Stomach (tissue), 4 donors: ENCODE data around the gene HOXD1.

Experiments used
- POLR2A ChIP-seq, 4 donors: fragments of 450-650 bp; IDR thresholded peaks; one replicate each; pipeline ENCODE4 v1.6.1; 2016; ENCODE audit warnings: antibody characterized with exemption in 4 of 4, control low read depth in 2 of 4, mild to moderate bottlenecking in 1 of 4, moderate library complexity in 1 of 4
- POLR2AphosphoS5 ChIP-seq, 3 donors: sonication (generic); formaldehyde crosslinking; IDR thresholded peaks; one replicate each; pipeline ENCODE4 v1.6.1; 2016; ENCODE audit warnings: antibody characterized with exemption in 3 of 3

DNA sequence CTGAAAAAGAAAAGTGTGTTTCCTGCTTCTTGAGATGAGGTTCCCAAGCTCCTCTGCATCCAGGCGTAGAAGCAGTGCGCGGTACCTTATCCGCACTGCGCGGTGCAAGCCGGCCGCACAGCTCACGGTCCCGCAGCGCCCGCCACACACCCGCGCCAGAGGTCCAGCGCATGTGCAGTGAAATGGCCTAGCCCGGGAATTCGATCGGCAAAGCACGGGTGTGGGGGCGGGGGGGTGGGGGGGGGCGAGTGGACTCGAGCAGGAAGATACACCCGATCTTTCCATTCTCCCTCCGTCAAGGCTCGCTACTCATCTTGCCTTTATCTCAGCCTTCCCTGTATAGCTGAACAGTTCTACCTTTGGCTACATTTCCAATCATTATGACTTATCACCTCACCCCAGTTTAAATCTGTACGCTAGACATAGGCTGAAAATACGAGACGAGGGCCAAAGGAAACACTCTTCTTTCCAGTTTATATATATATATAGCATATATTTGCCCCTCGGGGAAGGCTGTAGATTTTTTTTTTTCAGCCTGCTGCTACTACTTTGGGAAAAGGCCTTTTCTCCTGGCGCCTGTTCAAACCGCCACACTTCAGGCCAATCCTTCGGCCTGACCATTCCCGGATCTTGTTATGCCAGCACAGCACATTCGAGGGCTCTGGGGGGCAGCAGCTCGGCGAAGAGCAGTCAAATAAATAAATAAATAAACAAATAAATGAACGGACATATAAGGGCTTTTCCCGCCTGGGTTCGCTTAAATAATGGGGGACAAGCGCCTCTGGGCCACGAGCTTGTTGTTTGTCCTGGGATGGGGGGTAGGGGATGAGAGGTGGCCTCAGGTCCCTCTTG lies 48.6 kb upstream of the HOXD1 start:
- TF ChIP-seq POLR2A (IDR thresholded peaks at IDR 0.05), result no peak
- TF ChIP-seq POLR2AphosphoS5 (IDR thresholded peaks at IDR 0.05), result no peak
